ENCODE results near the gene SLC66A1. TPM values are rescaled to one million over a fixed set of nuclear protein-coding genes. Genes with fewer than 3 reads are reported as not detected.

Gene SLC66A1
- total and polyA plus RNA-seq, 9 of the 15 experiments (the other 6 are each of a cell fraction or from before 2014, with no cell fraction given) = 1.2 to 40.8 (median 18.6) TPM

- intact Hi-C loops (cut with micrococcal nuclease) = no loop called here
- no peak overlapping the region for H3K4me2 ChIP-seq (ENCODE audit: insufficient read depth, low read length)
- POLR2A ChIA-PET = interaction anchor here (0.6 kb wide), 1 partner anchor 10 kb away, joined by 3 read pairs; no protein-coding TSS in a partner anchor
- H3K79me2 ChIP-seq (ENCODE audit: control insufficient read depth, insufficient read depth, low read length) = no peaks in the 10 kb centered on the region
- no peaks in the 10 kb centered on the region for H3K9me3 ChIP-seq (replicated peaks; ENCODE audit: control insufficient read depth, insufficient read depth, low read depth, low read length)
- H3K36me3 ChIP-seq (ENCODE audit: control insufficient read depth, insufficient read depth, low read length) = no peaks in the 10 kb centered on the region
- no peaks in the 10 kb centered on the region for H4K20me1 ChIP-seq (replicated peaks; ENCODE audit: control insufficient read depth, insufficient read depth, low read length)
- H3K27me3 ChIP-seq (ENCODE audit: control insufficient read depth in 2 of 2, insufficient read depth in 2 of 2, low read length in 2 of 2) = no peaks in the 10 kb centered on the region
- H3K9ac ChIP-seq (ENCODE audit: insufficient read depth in 1 of 2, low read depth in 2 of 2, low read length in 2 of 2) = no peak overlapping the region
- BruUV-seq (replicated peaks) = no TSS peak
- peaks cover 0 to 6% of the 10 kb centered on the region in 2 experiments; a peak in 2 of 5 replicates for H3K4me1 ChIP-seq (replicated peaks in 1 of 2; ENCODE audit: control insufficient read depth in 2 of 2, insufficient read depth in 2 of 2, low read length in 2 of 2)
- H3K9me1 ChIP-seq (ENCODE audit: control insufficient read depth, insufficient read depth, low read length) = no peaks in the 10 kb centered on the region
- no peak overlapping the region for H3K4me3 ChIP-seq
- in situ Hi-C loops (cut with MboI) = no loop called here
- DNase-seq (ENCODE audit: extremely low read depth in 1 of 4, low spot score in 3 of 4) = no peak
- CTCF ChIA-PET (ENCODE audit: low intra/inter-chr PET ratio) = no interaction called here
- no peak overlapping the region for H2AFZ ChIP-seq (ENCODE audit: low read depth, low read length)
- ATAC-seq = no peak
- FAIRE-seq = no peak
- H3K27ac ChIP-seq (ENCODE audit: extremely low read depth, low read depth, low read length) = no peak overlapping the region
- WGBS (ENCODE audit: insufficient coverage, low coverage, missing lambda C conversion rate) = 65% methylated on average over 18 of the region's 22 CpGs
- no peak for TF ChIP-seq NFATC3 (IDR thresholded peaks at IDR 0.05)
- TF ChIP-seq NKRF (IDR thresholded peaks at IDR 0.05; ENCODE audit: borderline replicate concordance) = no peak
- no peak for TF ChIP-seq SLC30A9 (CRISPR knock-in tag; IDR thresholded peaks at IDR 0.05)
- no peak for TF ChIP-seq ZNF277 (CRISPR knock-in tag; IDR thresholded peaks at IDR 0.05; ENCODE audit: borderline replicate concordance)
- no peak for TF ChIP-seq GMEB1 (CRISPR knock-in tag; IDR thresholded peaks at IDR 0.05)
- no peak for TF ChIP-seq ZKSCAN1 (IDR thresholded peaks at IDR 0.05; ENCODE audit: low read depth, low read length)
- no peak for TF ChIP-seq ZNF408 (CRISPR knock-in tag; IDR thresholded peaks at IDR 0.05; ENCODE audit: low read depth)
- no peak for TF ChIP-seq CEBPZ (IDR thresholded peaks at IDR 0.05; ENCODE audit: borderline replicate concordance, low read depth, low read length)
- no peak for TF ChIP-seq ERF (CRISPR knock-in tag; IDR thresholded peaks at IDR 0.05)
- no peak for TF ChIP-seq CGGBP1 (CRISPR knock-in tag; IDR thresholded peaks at IDR 0.05)
Observed at GRCh38 chr1:19273106-19273843, 38.9 kb upstream of the SLC66A1 start.

Data from K562 (cell line).